PC-9 (cell line): ENCODE data around the gene RND3. TPM values are rescaled to one million over a fixed set of nuclear protein-coding genes. Genes with fewer than 3 reads are reported as not detected.
A peak's percentile ranks its signal among the peaks of the same experiment; 100 is the strongest.

Experiments used
- BruUV-seq: library from RNA; stranded (reverse); fragments of 400-500 nt; replicated peaks from 2 replicates; lab custom pipeline; 2021; lab: Mats Ljungman, UMichigan
- CTCF ChIA-PET: fragments of 300-600 bp; sonication (Branson Sonifier 250); formaldehyde crosslinking; loops from one replicate; lab custom pipeline; 2022; ENCODE audit warnings: antibody characterized with exemption; lab: Charles Lee
- POLR2A ChIA-PET: fragments of 300-600 bp; sonication (Branson Sonifier 250); formaldehyde crosslinking; loops from one replicate; lab custom pipeline; 2022; ENCODE audit warnings: antibody characterized with exemption; ENCODE audit not compliant: unreplicated experiment; lab: Charles Lee
- DNase-seq, 2 experiments: peaks; one replicate each; pipeline versions ENCODE4 v3.0.0 to v3.0.0-alpha.2; 2015 to 2022; ENCODE audit warnings: mixed read lengths in 1 of 2
- H2AFZ ChIP-seq: fragments of 200-600 bp; sonication (generic); 2 replicates; pipeline ENCODE4 v1.8.1; 2017; ENCODE audit warnings: antibody characterized with exemption
- H3F3A ChIP-seq: fragments of 200-600 bp; sonication (generic); 2 replicates; pipeline ENCODE4 v1.8.1; 2017; ENCODE audit warnings: antibody characterized with exemption, mild to moderate bottlenecking, low read depth; ENCODE audit not compliant: insufficient read depth
- H3K27ac ChIP-seq: fragments of 200-600 bp; sonication (generic); 2 replicates; pipeline ENCODE4 v1.6.1; 2016; ENCODE audit warnings: mixed run types
- H3K27me3 ChIP-seq: fragments of 200-600 bp; sonication (generic); 2 replicates; pipeline ENCODE4 v1.6.1; 2016; ENCODE audit warnings: low read depth, mixed run types; ENCODE audit not compliant: insufficient read depth
- H3K36me3 ChIP-seq: fragments of 200-600 bp; sonication (generic); 2 replicates; pipeline ENCODE4 v1.6.1; 2016; ENCODE audit warnings: low read depth, mixed run types
- H3K4me1 ChIP-seq: fragments of 200-600 bp; sonication (generic); replicated peaks from 2 replicates; pipeline ENCODE4 v1.6.1; 2016; ENCODE audit warnings: mixed run types; ENCODE audit not compliant: insufficient read depth
- H3K4me2 ChIP-seq: fragments of 200-600 bp; sonication (generic); 2 replicates; pipeline ENCODE4 v1.6.1; 2017; ENCODE audit warnings: mixed run types
- H3K4me3 ChIP-seq: fragments of 200-600 bp; sonication (generic); 2 replicates; pipeline ENCODE4 v1.6.1; 2016; ENCODE audit warnings: mixed run types
- H3K79me2 ChIP-seq: fragments of 200-600 bp; sonication (generic); 2 replicates; pipeline ENCODE4 v1.6.1; 2017; ENCODE audit warnings: low read depth, mixed run types
- H3K9me2 ChIP-seq: fragments of 200-600 bp; sonication (generic); 2 replicates; pipeline ENCODE4 v1.8.1; 2017; ENCODE audit warnings: mild to moderate bottlenecking; ENCODE audit not compliant: insufficient read depth
- H3K9me3 ChIP-seq: fragments of 200-600 bp; sonication (generic); 2 replicates; pipeline ENCODE4 v1.8.1; 2016; ENCODE audit warnings: low read depth; ENCODE audit not compliant: insufficient read depth
- H4K20me1 ChIP-seq: fragments of 200-600 bp; sonication (generic); 2 replicates; pipeline ENCODE4 v1.8.1; 2017; ENCODE audit not compliant: insufficient read depth
- CTCF ChIP-seq: fragments of 200-600 bp; sonication (generic); conservative IDR thresholded peaks from 2 replicates; pipeline ENCODE4 v1.6.1; 2017; ENCODE audit warnings: mixed run types, antibody characterized with exemption, mild to moderate bottlenecking, moderate library complexity
- EZH2 ChIP-seq: fragments of 200-600 bp; sonication (generic); IDR thresholded peaks from 2 replicates; pipeline ENCODE4 v1.8.0; 2017; ENCODE audit warnings: antibody characterized with exemption, low read depth
- intact Hi-C: fragments of 100-400 bp; cut with micrococcal nuclease; formaldehyde crosslinking; loops from one replicate; pipeline ENCODE4 v1.10.0; 2022; ENCODE audit not compliant: unreplicated experiment
- total RNA-seq: library from RNA; stranded (reverse); gene quantifications from 2 replicates; pipeline ENCODE4 v1.2.3, GENCODE V29; 2021

RND3 gene
- total RNA-seq, 1 experiment from 2014 or later = 72.9 TPM

- no peaks in the 10 kb centered on the region for H3K36me3 ChIP-seq
- intact Hi-C loops = no loop called here
- ChIA-PET CTCF (no interaction called here), POLR2A (no interaction called here)
- no TSS peak for BruUV-seq
- H3K4me1 ChIP-seq = no peaks in the 10 kb centered on the region
- no peak overlapping the region for H3K4me3 ChIP-seq
- H3K4me2 ChIP-seq = no peak overlapping the region
- no peaks in the 10 kb centered on the region for H3K9me3 ChIP-seq
- H3K27me3 ChIP-seq = no peaks in the 10 kb centered on the region
- no peaks in the 10 kb centered on the region; the same call in 1 of the 2 replicates for H3F3A ChIP-seq
- H3K9me2 ChIP-seq = no peaks in the 10 kb centered on the region
- DNase-seq = no peak
- H2AFZ ChIP-seq = no peak overlapping the region
- H3K27ac ChIP-seq = no peak overlapping the region
- TF ChIP-seq CTCF (no peak), EZH2 (no peak)
- peaks cover 8% of the 10 kb centered on the region for H3K79me2 ChIP-seq
- H4K20me1 ChIP-seq = no peaks in the 10 kb centered on the region
Observed at GRCh38 chr2:150491430-150491829, 4.0 kb upstream of the RND3 start.

GRCh38 chr2:150490466-150490865 is 3.0 kb upstream of the RND3 start:
- H3F3A ChIP-seq = no peaks in the 10 kb centered on the region; the same call in 1 of the 2 replicates
- no peaks in the 10 kb centered on the region for H3K9me3 ChIP-seq
- no peaks in the 10 kb centered on the region for H3K27me3 ChIP-seq
- H3K79me2 ChIP-seq = peaks cover 18% of the 10 kb centered on the region
- no peaks in the 10 kb centered on the region for H3K4me1 ChIP-seq
- H2AFZ ChIP-seq = no peak overlapping the region
- TF ChIP-seq CTCF = no peak
- TF ChIP-seq EZH2 = no peak
- ChIA-PET CTCF (no interaction called here), POLR2A (no interaction called here)
- no peak for DNase-seq
- no peak overlapping the region for H3K4me3 ChIP-seq
- no peak overlapping the region for H3K27ac ChIP-seq
- no peak overlapping the region for H3K4me2 ChIP-seq
- H4K20me1 ChIP-seq = no peaks in the 10 kb centered on the region
- intact Hi-C loops = no loop called here
- H3K9me2 ChIP-seq = no peaks in the 10 kb centered on the region
- no TSS peak for BruUV-seq
- peaks cover 5% of the 10 kb centered on the region; the same call in 1 of the 2 replicates for H3K36me3 ChIP-seq

DNA sequence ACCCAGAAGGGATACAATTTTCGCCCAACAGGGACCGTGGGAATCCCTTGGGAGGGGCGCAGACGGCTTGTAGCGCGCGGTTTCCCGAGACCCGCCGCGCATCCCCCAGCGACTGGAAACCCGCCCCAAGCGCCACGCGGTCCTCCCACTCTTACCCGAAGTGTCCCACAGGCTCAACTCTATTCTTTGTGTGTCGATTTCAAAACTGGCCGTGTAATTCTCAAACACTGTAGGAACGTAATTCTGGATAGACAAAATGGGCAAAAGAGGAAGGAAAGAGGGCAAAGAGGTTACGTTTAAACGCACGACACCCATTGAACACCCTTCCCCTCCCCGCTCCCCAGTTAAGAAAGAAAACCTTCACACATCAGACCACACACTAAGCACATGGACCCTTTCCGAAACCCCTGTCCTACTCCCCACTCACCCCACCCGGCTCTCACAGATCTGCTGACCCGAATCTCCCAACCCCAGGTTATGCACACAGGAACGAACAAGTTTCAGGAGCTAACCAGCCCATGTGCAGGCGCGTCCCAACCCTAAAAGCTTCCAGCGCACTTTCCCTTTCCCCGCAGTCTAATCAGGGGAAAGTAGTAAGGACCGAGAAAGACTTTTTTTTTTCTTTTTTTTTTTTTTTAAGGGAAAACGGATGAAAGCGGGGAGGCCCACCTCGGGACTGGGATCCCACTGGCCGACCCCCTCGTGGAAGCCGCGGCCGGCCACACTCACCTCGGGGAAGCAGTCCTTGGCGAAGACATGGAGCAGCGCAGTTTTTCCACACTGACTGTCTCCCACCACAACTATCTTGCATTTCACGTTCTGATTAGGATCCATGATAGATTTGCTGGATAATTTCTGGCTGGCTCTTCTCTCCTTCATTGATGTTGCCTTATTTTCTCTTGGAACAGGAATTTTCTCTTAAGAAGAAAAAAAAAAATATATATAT is 655 bp downstream of the RND3 start:
- CTCF ChIA-PET = no interaction called here
- Histone ChIP-seq H3K4me1 (peaks cover 26% of the 10 kb centered on the region), H2AFZ (no peak overlapping the region), H4K20me1 (peaks cover 21% of the 10 kb centered on the region; the same call in 1 of the 2 replicates), H3K4me2 (peak overlapping the region; percentile 74), H3K9me2 (no peaks in the 10 kb centered on the region), H3K27ac (peak overlapping the region; percentile 92), H3K79me2 (peaks cover 54% of the 10 kb centered on the region), H3K27me3 (no peaks in the 10 kb centered on the region), H3K36me3 (peaks cover 26% of the 10 kb centered on the region), H3K4me3 (peak overlapping the region; percentile 93), H3K9me3 (no peaks in the 10 kb centered on the region), H3F3A (peaks cover 11% of the 10 kb centered on the region; the same call in 1 of the 2 replicates)
- no peak for DNase-seq
- BruUV-seq = TSS peak; percentile 51
- POLR2A ChIA-PET = interaction anchor here (0.6 kb wide), 1 partner anchor 14 kb away, joined by 4 read pairs; no protein-coding TSS in a partner anchor
- no peak for TF ChIP-seq EZH2
- intact Hi-C loops = loop anchor here (1.0 to 10.0 kb wide), 9 partner anchors 40 to 890 kb away; no protein-coding TSS in a partner anchor
